ENCODE results near the gene CALHM6. TPM values are rescaled to one million over a fixed set of nuclear protein-coding genes. Genes with fewer than 3 reads are reported as not detected.
A peak's percentile ranks its signal among the peaks of the same experiment; 100 is the strongest.

The CALHM6 gene
- total and polyA plus RNA-seq, 2 experiments from 2014 or later: 1.7 TPM; not detected in 1

GRCh38 chr6:116497113-116497676 lies 36.0 kb downstream of the CALHM6 start:
- H3K4me2 ChIP-seq (ENCODE audit: unreplicated experiment): no peak overlapping the region
- H3K36me3 ChIP-seq (ENCODE audit: low read depth): no peaks in the 10 kb centered on the region

GRCh38 chr6:116500969-116501433 lies 39.8 kb downstream of the CALHM6 start:
- WGBS, 2 experiments (ENCODE audit: low coverage in 1 of 2, low lambda C conversion rate in 2 of 2, missing lambda C conversion rate in 2 of 2): 56 to 63% methylated on average over 9 of the region's 9 CpGs
- no peak for TF ChIP-seq EZH2 (IDR thresholded peaks at IDR 0.05; ENCODE audit: insufficient read depth, poor library complexity, severe bottlenecking)
- no peak for TF ChIP-seq EZH2phosphoT487 (IDR thresholded peaks at IDR 0.05; ENCODE audit: insufficient read depth, low read depth)

More at GRCh38 chr6:116497113-116497676, 36.0 kb downstream of the CALHM6 start:
- Histone ChIP-seq H4K20me1 (ENCODE audit: insufficient read depth) (no peaks in the 10 kb centered on the region), H3K9me2 (ENCODE audit: insufficient read depth) (no peaks in the 10 kb centered on the region), H3K79me2 (ENCODE audit: insufficient read depth) (no peaks in the 10 kb centered on the region), H3K27me3 (replicated peaks; ENCODE audit: insufficient read depth) (no peaks in the 10 kb centered on the region), H3K27ac (no peak overlapping the region), H3K9ac (no peak overlapping the region), H3K9me3 (ENCODE audit: low read depth) (no peaks in the 10 kb centered on the region), H3K4me1 (ENCODE audit: insufficient read depth) (no peaks in the 10 kb centered on the region), H3F3A (ENCODE audit: insufficient read depth) (no peaks in the 10 kb centered on the region), H3K4me3 (no peak overlapping the region), H2AFZ (no peak overlapping the region)
- no peak for DNase-seq
- 45 to 47% methylated on average over 3 of the region's 3 CpGs for WGBS, 2 experiments (ENCODE audit: low coverage in 1 of 2, low lambda C conversion rate in 2 of 2, missing lambda C conversion rate in 2 of 2)
- in situ Hi-C loops (cut with MboI): no loop called here
- TF ChIP-seq EZH2phosphoT487 (IDR thresholded peaks at IDR 0.05; ENCODE audit: insufficient read depth, low read depth): no peak
- no peak for TF ChIP-seq EZH2 (IDR thresholded peaks at IDR 0.05; ENCODE audit: insufficient read depth, poor library complexity, severe bottlenecking)

GRCh38 chr6:116507324-116507723 lies 46.1 kb downstream of the CALHM6 start:
- DNase-seq: peak; percentile 81
- Histone ChIP-seq H3F3A (ENCODE audit: insufficient read depth) (peaks cover 8% of the 10 kb centered on the region), H3K4me2 (ENCODE audit: unreplicated experiment) (peak overlapping the region; percentile 37), H3K27ac (peak overlapping the region; percentile 36; the same call in 1 of the 2 replicates), H3K4me1 (ENCODE audit: insufficient read depth) (peaks cover 9% of the 10 kb centered on the region), H2AFZ (peak overlapping the region; percentile 30; the same call in 1 of the 2 replicates), H3K36me3 (ENCODE audit: low read depth) (no peaks in the 10 kb centered on the region), H3K9me3 (ENCODE audit: low read depth) (no peaks in the 10 kb centered on the region), H3K9me2 (ENCODE audit: insufficient read depth) (no peaks in the 10 kb centered on the region), H3K27me3 (replicated peaks; ENCODE audit: insufficient read depth) (no peaks in the 10 kb centered on the region), H3K9ac (0 out of 2 replicates have a peak overlapping the region, but pooled peaks have one; percentile 39), H3K79me2 (ENCODE audit: insufficient read depth) (no peaks in the 10 kb centered on the region), H4K20me1 (ENCODE audit: insufficient read depth) (no peaks in the 10 kb centered on the region), H3K4me3 (no peak overlapping the region)
- WGBS, 2 experiments (ENCODE audit: low coverage in 1 of 2, low lambda C conversion rate in 2 of 2, missing lambda C conversion rate in 2 of 2): 31 to 40% methylated on average over 3 of the region's 3 CpGs
- TF ChIP-seq EZH2 (IDR thresholded peaks at IDR 0.05; ENCODE audit: insufficient read depth, poor library complexity, severe bottlenecking) (no peak), EZH2phosphoT487 (IDR thresholded peaks at IDR 0.05; ENCODE audit: insufficient read depth, low read depth) (no peak)
- in situ Hi-C loops (cut with MboI): no loop called here

More at GRCh38 chr6:116500969-116501433, 39.8 kb downstream of the CALHM6 start:
- H2AFZ ChIP-seq: no peak overlapping the region; the same call in 1 of the 2 replicates
- H3K27me3 ChIP-seq (replicated peaks; ENCODE audit: insufficient read depth): no peaks in the 10 kb centered on the region
- no peaks in the 10 kb centered on the region for H3K9me2 ChIP-seq (ENCODE audit: insufficient read depth)
- H3K4me2 ChIP-seq (ENCODE audit: unreplicated experiment): no peak overlapping the region
- no peaks in the 10 kb centered on the region for H3F3A ChIP-seq (ENCODE audit: insufficient read depth)
- no peaks in the 10 kb centered on the region for H3K36me3 ChIP-seq (ENCODE audit: low read depth)
- H3K9me3 ChIP-seq (ENCODE audit: low read depth): no peaks in the 10 kb centered on the region
- in situ Hi-C loops (cut with MboI): no loop called here
- no peaks in the 10 kb centered on the region for H4K20me1 ChIP-seq (ENCODE audit: insufficient read depth)
- peak; percentile 2 for DNase-seq
- no peak overlapping the region for H3K4me3 ChIP-seq
- H3K4me1 ChIP-seq (ENCODE audit: insufficient read depth): no peaks in the 10 kb centered on the region
- no peak overlapping the region for H3K27ac ChIP-seq
- H3K79me2 ChIP-seq (ENCODE audit: insufficient read depth): no peaks in the 10 kb centered on the region
- no peak overlapping the region for H3K9ac ChIP-seq

- peaks cover 18% of the 10 kb centered on the region for H3K4me1 ChIP-seq (ENCODE audit: insufficient read depth)
- no peak overlapping the region for H3K4me3 ChIP-seq
- H3K9me3 ChIP-seq (ENCODE audit: low read depth): no peaks in the 10 kb centered on the region
- H3K27me3 ChIP-seq (replicated peaks; ENCODE audit: insufficient read depth): no peaks in the 10 kb centered on the region
- no peaks in the 10 kb centered on the region for H3K36me3 ChIP-seq (ENCODE audit: low read depth)
- H3K79me2 ChIP-seq (ENCODE audit: insufficient read depth): peaks cover 11% of the 10 kb centered on the region
- H2AFZ ChIP-seq: no peak overlapping the region
- in situ Hi-C loops (cut with MboI): no loop called here
- no peak overlapping the region for H3K9ac ChIP-seq
- H3F3A ChIP-seq (ENCODE audit: insufficient read depth): peaks cover 17% of the 10 kb centered on the region
- H3K4me2 ChIP-seq (ENCODE audit: unreplicated experiment): no peak overlapping the region
- DNase-seq: no peak
- no peaks in the 10 kb centered on the region for H4K20me1 ChIP-seq (ENCODE audit: insufficient read depth)
- no peak for TF ChIP-seq EZH2 (IDR thresholded peaks at IDR 0.05; ENCODE audit: insufficient read depth, poor library complexity, severe bottlenecking)
- TF ChIP-seq EZH2phosphoT487 (IDR thresholded peaks at IDR 0.05; ENCODE audit: insufficient read depth, low read depth): no peak
- H3K9me2 ChIP-seq (ENCODE audit: insufficient read depth): no peaks in the 10 kb centered on the region
- H3K27ac ChIP-seq: no peak overlapping the region
Measured at GRCh38 chr6:116508527-116508926, 47.4 kb downstream of the CALHM6 start.
